Peyer's patch (tissue), 4 donors: ENCODE measurements around the gene MAP7D2.

Experiments
- CTCF ChIP-seq, 6 experiments: fragments of 450-650 bp in 4 of 6; fragments of 200-600 bp in 2 of 6; sonication (generic) in 1 of 6; IDR thresholded peaks; one replicate each; pipeline ENCODE4 v1.5.1; 2017 to 2019; ENCODE audit warnings: antibody characterized with exemption in 6 of 6, mild to moderate bottlenecking in 3 of 6, moderate library complexity in 1 of 6
- POLR2A ChIP-seq, 2 donors: fragments of 450-650 bp; IDR thresholded peaks; one replicate each; pipeline ENCODE4 v1.5.1; 2017; ENCODE audit warnings: antibody characterized with exemption in 2 of 2, mild to moderate bottlenecking in 2 of 2, moderate library complexity in 2 of 2

- TF ChIP-seq CTCF (IDR thresholded peaks at IDR 0.05) (no peak), POLR2A (IDR thresholded peaks at IDR 0.05) (no peak)
These were observed 35.0 kb upstream of the MAP7D2 start for GRCh38 chrX:20151689-20152088.
